Lower leg skin (tissue), 4 donors: Measurements from ENCODE around the gene LTB. TPM values are rescaled to one million over a fixed set of nuclear protein-coding genes. Genes with fewer than 3 reads are reported as not detected.

Source experiments
- DNase-seq, 2 donors: peaks; one replicate each; pipeline ENCODE4 v3.0.0-alpha.2; 2019; ENCODE audit warnings: low spot score in 2 of 2
- H3K4me3 ChIP-seq: fragments of 200-600 bp; sonication (generic); 2 replicates; pipeline ENCODE4 v1.5.1; 2017; ENCODE audit warnings: mild to moderate bottlenecking, low read depth; ENCODE audit not compliant: poor library complexity, severe bottlenecking
- POLR2A ChIP-seq, 2 donors: fragments of 450-650 bp; IDR thresholded peaks; one replicate each; pipeline ENCODE4 v1.6.1; 2016 to 2017; ENCODE audit warnings: antibody characterized with exemption in 2 of 2, mild to moderate bottlenecking in 1 of 2, moderate library complexity in 1 of 2
- WGBS, 2 donors: methylation state at CpG; one replicate each; pipeline ENCODE4 v1.1.5; 2018; 5-methylcytosine and 5-hydroxymethylcytosine counted together
- intact Hi-C: fragments of 100-400 bp; cut with DNase I; formaldehyde crosslinking; loops from one replicate; pipeline ENCODE4 v1.15.0; 2023; ENCODE audit warnings: low total_unique reads
- total RNA-seq, 4 donors: library from RNA; depleted of rRNA; stranded (reverse); fragments of >200 nt; gene quantifications; one replicate each; pipeline ENCODE4 v1.1.0, GENCODE V29; 2016
- TF ChIP-seq, protein P1 (sequence below), 3 donors: fragments of 450-650 bp; IDR thresholded peaks; one replicate each; pipeline ENCODE4 v1.5.1; 2016; ENCODE audit warnings: antibody characterized with exemption in 3 of 3, mild to moderate bottlenecking in 3 of 3, moderate library complexity in 2 of 3

The LTB gene
- total RNA-seq, 4 donors from 2014 or later, result 1.1 TPM; not detected in 3

GRCh38 chr6:31545291-31545690, 36.9 kb downstream of the LTB start:
- WGBS, 2 donors, result 58 to 72% methylated on average over 7 of the region's 7 CpGs
- no peak for DNase-seq
- H3K4me3 ChIP-seq, result no peak overlapping the region
- intact Hi-C loops, result loop anchor here (5.0 kb wide), 1 partner anchor 52 kb away; no protein-coding TSS in a partner anchor
- TF ChIP-seq POLR2A (IDR thresholded peaks at IDR 0.05), result no peak
- TF ChIP-seq, protein P1, sequence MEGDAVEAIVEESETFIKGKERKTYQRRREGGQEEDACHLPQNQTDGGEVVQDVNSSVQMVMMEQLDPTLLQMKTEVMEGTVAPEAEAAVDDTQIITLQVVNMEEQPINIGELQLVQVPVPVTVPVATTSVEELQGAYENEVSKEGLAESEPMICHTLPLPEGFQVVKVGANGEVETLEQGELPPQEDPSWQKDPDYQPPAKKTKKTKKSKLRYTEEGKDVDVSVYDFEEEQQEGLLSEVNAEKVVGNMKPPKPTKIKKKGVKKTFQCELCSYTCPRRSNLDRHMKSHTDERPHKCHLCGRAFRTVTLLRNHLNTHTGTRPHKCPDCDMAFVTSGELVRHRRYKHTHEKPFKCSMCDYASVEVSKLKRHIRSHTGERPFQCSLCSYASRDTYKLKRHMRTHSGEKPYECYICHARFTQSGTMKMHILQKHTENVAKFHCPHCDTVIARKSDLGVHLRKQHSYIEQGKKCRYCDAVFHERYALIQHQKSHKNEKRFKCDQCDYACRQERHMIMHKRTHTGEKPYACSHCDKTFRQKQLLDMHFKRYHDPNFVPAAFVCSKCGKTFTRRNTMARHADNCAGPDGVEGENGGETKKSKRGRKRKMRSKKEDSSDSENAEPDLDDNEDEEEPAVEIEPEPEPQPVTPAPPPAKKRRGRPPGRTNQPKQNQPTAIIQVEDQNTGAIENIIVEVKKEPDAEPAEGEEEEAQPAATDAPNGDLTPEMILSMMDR (IDR thresholded peaks at IDR 0.05), result no peak

DNA sequence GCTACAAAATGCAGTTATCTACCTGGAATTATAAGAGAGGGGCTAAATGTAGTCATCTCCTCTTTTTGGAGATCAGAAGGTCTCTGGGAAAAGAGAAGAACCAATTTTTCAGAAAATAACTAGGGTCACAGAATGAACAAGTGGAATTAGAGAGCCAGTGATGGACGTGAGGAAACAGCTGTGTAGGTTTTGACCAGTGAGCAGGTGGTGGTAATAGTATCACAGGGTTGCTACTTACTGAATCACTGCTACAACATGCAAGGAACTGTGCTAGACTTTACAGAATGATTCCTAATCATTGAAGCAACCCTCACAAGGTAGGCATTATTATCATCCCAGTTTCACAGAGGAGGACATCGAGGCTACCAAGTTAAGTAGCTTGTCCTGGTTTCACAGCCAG, 37.5 kb downstream of the LTB start:
- no peak for DNase-seq
- TF ChIP-seq POLR2A (IDR thresholded peaks at IDR 0.05), result no peak
- TF ChIP-seq, protein P1 (IDR thresholded peaks at IDR 0.05), result no peak
- H3K4me3 ChIP-seq, result no peak overlapping the region
- WGBS, 2 donors, result 72 to 94% methylated on average over 2 of the region's 2 CpGs
- intact Hi-C loops, result loop anchor here (5.0 kb wide), 1 partner anchor 53 kb away; no protein-coding TSS in a partner anchor

- intact Hi-C loops, result no loop called here
- no peak overlapping the region for H3K4me3 ChIP-seq
- WGBS, 2 donors, result 90 to 93% methylated on average over 6 of the region's 6 CpGs
- DNase-seq, result no peak
- TF ChIP-seq, protein P1 (IDR thresholded peaks at IDR 0.05), result no peak
Observed at GRCh38 chr6:31543639-31544038, 38.6 kb downstream of the LTB start.

- WGBS, 2 donors, result 0 to 1% methylated on average over 41 to 43 of the region's 43 CpGs
- intact Hi-C loops, result no loop called here
- peak; percentile 95 to 99 for DNase-seq
- H3K4me3 ChIP-seq, result peak within 1 kb of the TSS; percentile 76
- TF ChIP-seq, protein P1 (IDR thresholded peaks at IDR 0.05), result no peak
- peak in 1 of 2 donors; percentile 77 for TF ChIP-seq POLR2A (IDR thresholded peaks at IDR 0.05)
Observed at GRCh38 chr6:31541658-31542521, 40.3 kb downstream of the LTB start, which contains the start of gene DDX39B. TSS of gene DDX39B (minus strand) at chr6:31542003. CDS start at chr6:31540532, 1,471 bp downstream.

DNA sequence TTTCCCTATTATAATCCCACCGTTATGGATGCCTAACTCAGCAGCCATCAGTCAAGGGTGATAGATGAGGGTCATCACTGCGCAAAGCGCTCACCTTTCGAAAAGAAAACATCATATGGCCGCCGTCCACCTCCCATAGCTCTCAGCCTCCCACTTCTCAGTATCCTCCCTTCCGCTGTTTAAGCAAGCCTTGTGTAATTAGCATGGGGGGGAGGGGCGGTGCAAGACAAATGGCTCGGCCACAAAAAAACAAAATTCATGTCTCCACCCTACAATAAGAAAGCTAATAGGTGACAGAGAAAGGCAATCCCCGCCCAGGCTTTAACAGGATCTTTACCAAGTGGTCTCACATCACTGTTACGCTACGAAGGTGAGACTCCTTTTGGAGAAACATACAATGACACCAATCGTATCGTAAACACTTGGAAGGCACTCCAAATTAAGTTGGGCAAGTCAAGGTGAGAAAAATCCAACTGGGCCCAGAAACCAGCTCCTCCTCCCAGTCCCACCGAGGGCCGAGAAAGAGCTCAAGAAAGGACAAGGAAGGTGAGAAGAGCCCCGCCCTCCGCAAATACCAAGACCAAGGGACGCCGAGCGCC, 41.1 kb downstream of the LTB start:
- TF ChIP-seq POLR2A (IDR thresholded peaks at IDR 0.05), result no peak
- TF ChIP-seq, protein P1 (IDR thresholded peaks at IDR 0.05), result no peak
- 0% methylated on average over 21 of the region's 21 CpGs for WGBS, 2 donors
- intact Hi-C loops, result no loop called here
- peak overlapping the region; percentile 76 for H3K4me3 ChIP-seq
- DNase-seq, result peak in 1 of 2 donors; percentile 64
